GOT3 (cell line): ENCODE results near the gene RASGRP1.

Experiments used
- DNase-seq: peaks from one replicate; lab custom pipeline; 2025; ENCODE audit warnings: mixed read lengths; lab: John Stamatoyannopoulos, UW

The RASGRP1 gene

DNA sequence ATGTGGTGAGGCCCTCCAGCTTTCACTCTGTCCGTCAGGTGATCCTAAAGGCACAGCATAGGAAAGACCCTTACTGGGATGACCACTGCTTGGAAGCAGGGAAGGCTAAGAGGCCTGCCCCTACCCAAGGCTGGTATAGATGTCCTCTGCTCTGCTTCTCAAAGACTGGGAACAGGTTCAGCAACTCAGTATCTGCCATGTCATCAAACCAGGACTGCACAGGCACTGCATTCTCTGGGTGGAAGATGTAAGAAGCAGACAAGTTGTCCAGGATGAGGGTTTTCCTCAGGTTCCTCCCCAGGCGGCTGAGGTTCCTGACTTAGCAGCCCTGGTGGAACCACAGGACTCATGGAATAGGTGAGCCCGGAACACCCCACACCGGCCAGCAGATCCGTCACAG, 106.0 kb downstream of the RASGRP1 start:
- DNase-seq = no peak

DNA sequence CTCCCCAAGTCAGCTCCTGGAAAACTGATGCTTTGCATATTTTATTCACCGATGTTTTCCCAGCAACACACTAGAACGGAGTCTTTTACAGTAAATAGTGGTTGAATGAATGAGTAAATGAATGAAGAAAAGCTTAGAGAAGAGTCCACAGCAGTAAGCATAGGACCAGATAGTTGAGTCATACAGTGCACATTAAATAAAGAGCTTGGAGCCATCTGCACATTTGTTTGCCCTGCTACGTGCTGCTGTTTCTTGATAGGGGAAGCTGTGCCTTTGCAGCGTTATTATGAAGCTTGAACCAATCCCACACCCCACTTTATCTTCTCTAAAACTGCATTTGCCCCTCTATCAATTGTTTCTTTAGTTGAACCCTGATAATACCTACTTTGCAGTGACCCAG, 109.5 kb downstream of the RASGRP1 start:
- no peak for DNase-seq

- DNase-seq = no peak
Observed at GRCh38 chr15:38454696-38455090, 109.9 kb downstream of the RASGRP1 start.

DNA sequence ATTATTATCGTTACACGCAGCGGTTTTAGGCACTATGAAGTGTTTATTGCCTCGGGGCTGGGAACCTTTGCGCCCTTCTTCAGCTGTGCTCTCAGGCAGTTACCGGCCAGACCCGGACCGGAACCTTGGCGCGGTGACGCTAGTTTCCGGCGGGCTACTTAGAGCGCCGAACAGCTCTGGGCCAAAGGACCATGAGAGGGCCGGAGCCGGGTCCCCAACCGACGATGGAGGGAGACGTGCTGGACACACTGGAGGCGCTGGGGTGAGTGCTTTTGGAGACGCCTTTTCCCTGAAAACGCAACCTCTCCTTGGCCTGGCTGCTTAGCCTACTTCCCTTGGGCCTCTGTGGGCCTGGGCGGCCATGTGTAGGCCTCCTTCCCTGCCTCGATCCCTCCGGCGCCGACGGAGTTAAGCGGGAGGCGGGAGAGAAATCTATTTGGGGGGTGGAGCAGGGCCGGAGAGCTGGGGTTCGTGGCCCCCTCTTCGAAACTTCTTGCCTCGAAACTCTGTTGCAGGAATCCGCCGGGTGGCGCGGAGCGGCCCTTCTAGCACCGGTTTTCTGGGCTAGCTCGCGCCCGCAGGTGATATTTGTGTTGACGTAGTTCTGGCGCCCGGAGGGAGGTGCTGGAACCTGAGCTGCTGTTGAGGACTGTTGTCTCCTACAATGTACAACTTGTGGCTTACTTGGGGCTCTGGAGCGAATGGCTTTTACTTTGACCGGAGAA, 110.5 kb downstream of the RASGRP1 start, which contains the start of gene FAM98B:
Gene FAM98B (plus strand): TSS at position 157 of the 725 bp plus-strand sequence. CDS start 35 bp downstream, at position 192.
- DNase-seq = peak; percentile 80

DNA sequence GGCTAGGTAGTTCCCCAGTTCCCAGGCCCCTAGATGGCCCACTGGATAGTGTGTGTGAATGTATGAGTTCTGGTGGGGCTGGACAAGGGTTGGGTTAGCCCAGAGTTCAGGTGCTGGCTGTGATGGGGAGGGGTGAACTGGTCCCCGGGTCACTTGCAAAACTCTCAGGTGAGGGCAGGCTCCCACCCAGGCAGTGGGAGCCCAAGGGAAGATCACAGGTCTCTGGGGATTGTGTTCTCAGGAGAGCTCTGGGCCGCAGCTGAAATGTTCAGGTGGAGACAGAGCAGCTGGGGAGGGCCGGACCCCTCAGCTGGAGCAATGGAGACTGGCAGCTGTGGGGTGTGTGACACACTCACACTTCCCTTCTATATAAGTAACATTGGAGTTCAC, 123.5 kb downstream of the RASGRP1 start:
- no peak for DNase-seq

DNA sequence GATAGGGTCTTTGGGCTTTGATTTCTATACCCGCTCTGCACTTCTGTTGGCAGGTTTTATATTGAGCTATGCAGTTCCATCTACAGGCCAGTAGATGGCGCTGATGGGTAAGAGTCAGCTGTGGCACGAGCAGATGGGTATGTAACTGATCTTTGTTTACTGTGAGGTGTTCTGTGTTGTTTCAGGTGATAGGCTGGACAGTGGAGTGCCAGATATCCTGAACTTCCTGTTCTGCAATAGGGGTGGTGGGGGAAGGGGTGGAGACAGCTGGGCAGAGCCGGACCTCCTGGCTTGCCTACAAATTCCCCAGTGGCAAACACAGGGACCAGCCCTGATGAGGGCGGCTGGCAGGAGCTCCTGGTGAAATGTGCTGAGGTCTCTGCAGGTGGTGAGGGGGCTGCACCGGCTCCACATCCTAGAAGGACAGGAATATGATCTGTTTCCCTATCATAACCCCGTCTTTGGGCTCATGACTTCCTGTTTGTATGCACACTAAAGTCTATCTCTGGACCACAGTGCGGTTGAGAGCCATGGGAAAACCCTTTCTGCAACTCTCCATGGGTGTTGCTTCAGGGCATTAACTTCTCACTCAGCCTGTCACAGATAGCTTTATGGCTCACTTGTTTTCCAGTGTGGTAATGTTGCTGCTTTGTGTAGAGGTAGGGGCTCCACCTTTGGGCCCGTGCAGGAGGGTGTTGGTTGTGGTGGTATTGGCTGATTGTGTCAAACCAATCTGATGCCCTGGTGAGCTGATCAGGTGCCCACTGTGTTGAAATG, 124.1 kb downstream of the RASGRP1 start:
- DNase-seq = no peak
